Measurements from ENCODE around the gene DNAH17. TPM values are rescaled to one million over a fixed set of nuclear protein-coding genes. Genes with fewer than 3 reads are reported as not detected.
"Not testable (repeated sequence)": the region's sequence is repeated elsewhere in the genome, so short reads cannot be mapped to it uniquely, and the experiment has no call there.

The DNAH17 gene
- polyA plus RNA-seq, 2 donors, result 0.02 to 0.11 TPM

GRCh38 chr17:78504156-78504925, 72.9 kb downstream of the DNAH17 start:
- Histone ChIP-seq H3K9me3 (ENCODE audit: control insufficient read depth in 2 of 2, insufficient read depth in 1 of 2, low read depth in 1 of 2, low read length in 1 of 2) (no peaks in the 10 kb centered on the region), H3K27me3 (ENCODE audit: control insufficient read depth in 1 of 2, insufficient read depth in 2 of 2, low read length in 2 of 2) (no peaks in the 10 kb centered on the region), H3K4me3 (ENCODE audit: low read depth in 1 of 2, low read length in 2 of 2) (no peak overlapping the region), H3K27ac (ENCODE audit: low read depth in 2 of 2, low read length in 1 of 2) (no peak overlapping the region), H3K36me3 (ENCODE audit: control insufficient read depth in 2 of 2, insufficient read depth in 2 of 2, low read length in 1 of 2) (no peaks in the 10 kb centered on the region), H3K4me1 (ENCODE audit: control insufficient read depth in 2 of 2, insufficient read depth in 2 of 2, low read length in 1 of 2) (peaks cover 0 to 3% of the 10 kb centered on the region in 2 donors)
- WGBS, 2 donors, result 82% methylated on average over 21 of the region's 21 CpGs

GRCh38 chr17:78503388-78503787, 73.8 kb downstream of the DNAH17 start:
- not testable (repeated sequence) for H3K27ac ChIP-seq (ENCODE audit: low read depth in 2 of 2, low read length in 1 of 2); H3K36me3 ChIP-seq (ENCODE audit: control insufficient read depth in 2 of 2, insufficient read depth in 2 of 2, low read length in 1 of 2); H3K4me1 ChIP-seq (ENCODE audit: control insufficient read depth in 2 of 2, insufficient read depth in 2 of 2, low read length in 1 of 2); H3K27me3 ChIP-seq (ENCODE audit: control insufficient read depth in 1 of 2, insufficient read depth in 2 of 2, low read length in 2 of 2); H3K9me3 ChIP-seq (ENCODE audit: control insufficient read depth in 2 of 2, insufficient read depth in 1 of 2, low read depth in 1 of 2, low read length in 1 of 2); H3K4me3 ChIP-seq (ENCODE audit: low read depth in 1 of 2, low read length in 2 of 2)
- WGBS, 2 donors, result 93 to 95% methylated on average over 11 of the region's 11 CpGs

GRCh38 chr17:78502611-78503148, 74.5 kb downstream of the DNAH17 start:
- no peak overlapping the region for H3K4me3 ChIP-seq (ENCODE audit: low read depth in 1 of 2, low read length in 2 of 2)
- H3K36me3 ChIP-seq (ENCODE audit: control insufficient read depth in 2 of 2, insufficient read depth in 2 of 2, low read length in 1 of 2), result no peaks in the 10 kb centered on the region
- 86 to 92% methylated on average over 25 of the region's 25 CpGs for WGBS, 2 donors
- H3K9me3 ChIP-seq (ENCODE audit: control insufficient read depth in 2 of 2, insufficient read depth in 1 of 2, low read depth in 1 of 2, low read length in 1 of 2), result no peaks in the 10 kb centered on the region
- H3K27me3 ChIP-seq (ENCODE audit: control insufficient read depth in 1 of 2, insufficient read depth in 2 of 2, low read length in 2 of 2), result no peaks in the 10 kb centered on the region
- H3K27ac ChIP-seq (ENCODE audit: low read depth in 2 of 2, low read length in 1 of 2), result no peak overlapping the region
- peaks cover 0 to 3% of the 10 kb centered on the region in 2 donors for H3K4me1 ChIP-seq (ENCODE audit: control insufficient read depth in 2 of 2, insufficient read depth in 2 of 2, low read length in 1 of 2)

GRCh38 chr17:78501241-78502036, 75.8 kb downstream of the DNAH17 start:
- Histone ChIP-seq H3K36me3 (ENCODE audit: control insufficient read depth in 2 of 2, insufficient read depth in 2 of 2, low read length in 1 of 2) (no peaks in the 10 kb centered on the region), H3K9me3 (ENCODE audit: control insufficient read depth in 2 of 2, insufficient read depth in 1 of 2, low read depth in 1 of 2, low read length in 1 of 2) (no peaks in the 10 kb centered on the region), H3K4me1 (ENCODE audit: control insufficient read depth in 2 of 2, insufficient read depth in 2 of 2, low read length in 1 of 2) (peaks cover 0 to 3% of the 10 kb centered on the region in 2 donors), H3K27ac (ENCODE audit: low read depth in 2 of 2, low read length in 1 of 2) (no peak overlapping the region), H3K27me3 (ENCODE audit: control insufficient read depth in 1 of 2, insufficient read depth in 2 of 2, low read length in 2 of 2) (no peaks in the 10 kb centered on the region), H3K4me3 (ENCODE audit: low read depth in 1 of 2, low read length in 2 of 2) (no peak overlapping the region)
- 88 to 91% methylated on average over 26 to 27 of the region's 27 CpGs for WGBS, 2 donors

- no peaks in the 10 kb centered on the region for H3K27me3 ChIP-seq (ENCODE audit: control insufficient read depth in 1 of 2, insufficient read depth in 2 of 2, low read length in 2 of 2)
- 92 to 94% methylated on average over 7 of the region's 7 CpGs for WGBS, 2 donors
- H3K4me1 ChIP-seq (ENCODE audit: control insufficient read depth in 2 of 2, insufficient read depth in 2 of 2, low read length in 1 of 2), result peaks cover 0 to 3% of the 10 kb centered on the region in 2 donors
- H3K9me3 ChIP-seq (ENCODE audit: control insufficient read depth in 2 of 2, insufficient read depth in 1 of 2, low read depth in 1 of 2, low read length in 1 of 2), result no peaks in the 10 kb centered on the region
- no peaks in the 10 kb centered on the region for H3K36me3 ChIP-seq (ENCODE audit: control insufficient read depth in 2 of 2, insufficient read depth in 2 of 2, low read length in 1 of 2)
- H3K4me3 ChIP-seq (ENCODE audit: low read depth in 1 of 2, low read length in 2 of 2), result no peak overlapping the region
- H3K27ac ChIP-seq (ENCODE audit: low read depth in 2 of 2, low read length in 1 of 2), result no peak overlapping the region
These were observed 76.4 kb downstream of the DNAH17 start for GRCh38 chr17:78500806-78501205.

GRCh38 chr17:78499715-78500540, 77.3 kb downstream of the DNAH17 start:
- WGBS, 2 donors, result 86 to 90% methylated on average over 21 of the region's 21 CpGs
- H3K27me3 ChIP-seq (ENCODE audit: control insufficient read depth in 1 of 2, insufficient read depth in 2 of 2, low read length in 2 of 2), result no peaks in the 10 kb centered on the region
- no peaks in the 10 kb centered on the region for H3K36me3 ChIP-seq (ENCODE audit: control insufficient read depth in 2 of 2, insufficient read depth in 2 of 2, low read length in 1 of 2)
- no peak overlapping the region for H3K4me3 ChIP-seq (ENCODE audit: low read depth in 1 of 2, low read length in 2 of 2)
- no peaks in the 10 kb centered on the region for H3K4me1 ChIP-seq (ENCODE audit: control insufficient read depth in 2 of 2, insufficient read depth in 2 of 2, low read length in 1 of 2)
- H3K27ac ChIP-seq (ENCODE audit: low read depth in 2 of 2, low read length in 1 of 2), result no peak overlapping the region
- no peaks in the 10 kb centered on the region for H3K9me3 ChIP-seq (ENCODE audit: control insufficient read depth in 2 of 2, insufficient read depth in 1 of 2, low read depth in 1 of 2, low read length in 1 of 2)

- Histone ChIP-seq H3K36me3 (ENCODE audit: control insufficient read depth in 2 of 2, insufficient read depth in 2 of 2, low read length in 1 of 2) (no peaks in the 10 kb centered on the region), H3K4me1 (ENCODE audit: control insufficient read depth in 2 of 2, insufficient read depth in 2 of 2, low read length in 1 of 2) (no peaks in the 10 kb centered on the region), H3K27me3 (ENCODE audit: control insufficient read depth in 1 of 2, insufficient read depth in 2 of 2, low read length in 2 of 2) (no peaks in the 10 kb centered on the region), H3K9me3 (ENCODE audit: control insufficient read depth in 2 of 2, insufficient read depth in 1 of 2, low read depth in 1 of 2, low read length in 1 of 2) (no peaks in the 10 kb centered on the region), H3K4me3 (ENCODE audit: low read depth in 1 of 2, low read length in 2 of 2) (no peak overlapping the region), H3K27ac (ENCODE audit: low read depth in 2 of 2, low read length in 1 of 2) (no peak overlapping the region)
- 50 to 62% methylated on average over 17 of the region's 17 CpGs for WGBS, 2 donors
These were observed 78.3 kb downstream of the DNAH17 start for GRCh38 chr17:78498848-78499247.

- Histone ChIP-seq H3K27me3 (ENCODE audit: control insufficient read depth in 1 of 2, insufficient read depth in 2 of 2, low read length in 2 of 2) (no peaks in the 10 kb centered on the region), H3K9me3 (ENCODE audit: control insufficient read depth in 2 of 2, insufficient read depth in 1 of 2, low read depth in 1 of 2, low read length in 1 of 2) (no peaks in the 10 kb centered on the region), H3K4me3 (ENCODE audit: low read depth in 1 of 2, low read length in 2 of 2) (no peak overlapping the region), H3K27ac (ENCODE audit: low read depth in 2 of 2, low read length in 1 of 2) (no peak overlapping the region), H3K4me1 (ENCODE audit: control insufficient read depth in 2 of 2, insufficient read depth in 2 of 2, low read length in 1 of 2) (no peaks in the 10 kb centered on the region), H3K36me3 (ENCODE audit: control insufficient read depth in 2 of 2, insufficient read depth in 2 of 2, low read length in 1 of 2) (no peaks in the 10 kb centered on the region)
- WGBS, 2 donors, result 17 to 19% methylated on average over 10 of the region's 10 CpGs
These were observed 80.1 kb downstream of the DNAH17 start for GRCh38 chr17:78497115-78497540.

- no peaks in the 10 kb centered on the region for H3K27me3 ChIP-seq (ENCODE audit: control insufficient read depth in 1 of 2, insufficient read depth in 2 of 2, low read length in 2 of 2)
- H3K4me3 ChIP-seq (ENCODE audit: low read depth in 1 of 2, low read length in 2 of 2), result no peak overlapping the region
- H3K36me3 ChIP-seq (ENCODE audit: control insufficient read depth in 2 of 2, insufficient read depth in 2 of 2, low read length in 1 of 2), result no peaks in the 10 kb centered on the region
- WGBS, 2 donors, result 64 to 66% methylated on average over 6 of the region's 6 CpGs
- no peak overlapping the region for H3K27ac ChIP-seq (ENCODE audit: low read depth in 2 of 2, low read length in 1 of 2)
- no peaks in the 10 kb centered on the region for H3K4me1 ChIP-seq (ENCODE audit: control insufficient read depth in 2 of 2, insufficient read depth in 2 of 2, low read length in 1 of 2)
- H3K9me3 ChIP-seq (ENCODE audit: control insufficient read depth in 2 of 2, insufficient read depth in 1 of 2, low read depth in 1 of 2, low read length in 1 of 2), result no peaks in the 10 kb centered on the region
These were observed 80.9 kb downstream of the DNAH17 start for GRCh38 chr17:78496311-78496710.

All from esophagus (tissue), 2 donors.